Endothelial cell (in vitro differentiated cells): ENCODE results near the gene DCAF5. TPM values are rescaled to one million over a fixed set of nuclear protein-coding genes. Genes with fewer than 3 reads are reported as not detected.
"Not testable (repeated sequence)": the region's sequence is repeated elsewhere in the genome, so short reads cannot be mapped to it uniquely, and the experiment has no call there.

Experiments
- DNase-seq: peaks from one replicate; pipeline ENCODE4 v3.0.0; 2021; ENCODE audit warnings: low spot score
- H3K27ac Mint-ChIP-seq: one replicate; pipeline ENCODE4 v1.8.0; 2021; ENCODE audit warnings: mixed read lengths, inconsistent platforms; ENCODE audit not compliant: unreplicated experiment
- H3K27me3 Mint-ChIP-seq: one replicate; pipeline ENCODE4 v1.8.0; 2021; ENCODE audit warnings: mild to moderate bottlenecking, moderate library complexity, mixed read lengths, inconsistent platforms; ENCODE audit not compliant: unreplicated experiment
- H3K36me3 Mint-ChIP-seq: one replicate; pipeline ENCODE4 v1.8.0; 2021; ENCODE audit warnings: mild to moderate bottlenecking, low read depth, mixed read lengths, inconsistent platforms; ENCODE audit not compliant: unreplicated experiment
- H3K4me1 Mint-ChIP-seq: one replicate; pipeline ENCODE4 v1.8.0; 2021; ENCODE audit warnings: mild to moderate bottlenecking, mixed read lengths, inconsistent platforms; ENCODE audit not compliant: unreplicated experiment
- H3K4me3 Mint-ChIP-seq: one replicate; pipeline ENCODE4 v1.8.0; 2021; ENCODE audit warnings: mild to moderate bottlenecking, mixed read lengths, inconsistent platforms; ENCODE audit not compliant: unreplicated experiment
- H3K9me3 Mint-ChIP-seq: one replicate; pipeline ENCODE4 v1.8.0; 2021; ENCODE audit warnings: mixed read lengths, inconsistent platforms; ENCODE audit not compliant: unreplicated experiment
- total RNA-seq: library from RNA; stranded (reverse); fragmentation: NEBNext Ultra II Directional; extraction: Animal tissue kit (Norgen Biotek cat#: 25700); gene quantifications from one replicate; pipeline ENCODE4 v1.2.1, GENCODE V29; 2021; ENCODE audit not compliant: unreplicated experiment
- TF ChIP-seq, protein P1 (sequence below): fragments of 200-600 bp; sonication (generic); IDR thresholded peaks from one replicate; pipeline ENCODE4 v1.5.0; 2021; ENCODE audit warnings: antibody characterized with exemption; ENCODE audit not compliant: unreplicated experiment

The DCAF5 gene
- total RNA-seq, 1 donor from 2014 or later = 72.0 TPM

DNA sequence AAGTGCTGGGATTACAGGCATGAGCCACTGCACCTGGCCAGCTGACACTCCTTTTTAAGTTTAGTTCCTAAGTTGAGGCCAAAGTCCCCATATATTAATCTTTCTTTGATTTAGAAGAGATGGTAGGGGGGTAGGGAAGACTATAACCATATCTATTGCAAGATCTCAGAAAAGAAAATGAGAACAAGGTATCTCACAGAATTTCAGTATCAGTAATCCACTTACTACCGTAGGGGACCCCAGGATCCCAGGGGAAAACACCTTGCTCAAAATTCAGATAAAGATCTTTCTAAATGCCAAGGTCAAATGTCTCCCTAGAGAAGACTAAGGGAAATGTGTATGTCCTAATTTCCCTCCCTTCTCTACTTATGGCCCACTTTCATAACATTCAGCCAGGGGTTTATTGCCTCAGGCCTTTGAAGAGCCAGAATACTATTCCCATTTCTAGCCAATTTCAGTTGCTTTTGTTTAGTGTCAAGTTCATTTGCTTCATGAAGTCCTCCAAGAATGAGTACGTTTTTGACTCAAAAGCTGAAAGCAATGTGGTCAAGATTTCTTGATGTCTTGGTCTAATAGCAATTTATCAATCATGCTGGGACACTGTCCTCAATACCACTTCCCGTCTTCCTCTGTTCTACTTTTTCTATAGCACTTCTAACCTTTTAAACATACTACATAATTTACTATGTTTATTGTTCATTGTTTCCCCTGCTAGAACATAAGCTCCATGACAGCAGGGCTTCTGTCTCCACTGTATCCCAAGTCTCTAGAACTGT lies 86.3 kb downstream of the DCAF5 start:
- Mint-ChIP-seq H3K4me3 (no peak overlapping the region), H3K27ac (no peak overlapping the region), H3K4me1 (no peaks in the 10 kb centered on the region), H3K36me3 (peaks cover 5% of the 10 kb centered on the region), H3K27me3 (peaks cover 3% of the 10 kb centered on the region), H3K9me3 (no peaks in the 10 kb centered on the region)
- DNase-seq = no peak
- TF ChIP-seq, protein P1, sequence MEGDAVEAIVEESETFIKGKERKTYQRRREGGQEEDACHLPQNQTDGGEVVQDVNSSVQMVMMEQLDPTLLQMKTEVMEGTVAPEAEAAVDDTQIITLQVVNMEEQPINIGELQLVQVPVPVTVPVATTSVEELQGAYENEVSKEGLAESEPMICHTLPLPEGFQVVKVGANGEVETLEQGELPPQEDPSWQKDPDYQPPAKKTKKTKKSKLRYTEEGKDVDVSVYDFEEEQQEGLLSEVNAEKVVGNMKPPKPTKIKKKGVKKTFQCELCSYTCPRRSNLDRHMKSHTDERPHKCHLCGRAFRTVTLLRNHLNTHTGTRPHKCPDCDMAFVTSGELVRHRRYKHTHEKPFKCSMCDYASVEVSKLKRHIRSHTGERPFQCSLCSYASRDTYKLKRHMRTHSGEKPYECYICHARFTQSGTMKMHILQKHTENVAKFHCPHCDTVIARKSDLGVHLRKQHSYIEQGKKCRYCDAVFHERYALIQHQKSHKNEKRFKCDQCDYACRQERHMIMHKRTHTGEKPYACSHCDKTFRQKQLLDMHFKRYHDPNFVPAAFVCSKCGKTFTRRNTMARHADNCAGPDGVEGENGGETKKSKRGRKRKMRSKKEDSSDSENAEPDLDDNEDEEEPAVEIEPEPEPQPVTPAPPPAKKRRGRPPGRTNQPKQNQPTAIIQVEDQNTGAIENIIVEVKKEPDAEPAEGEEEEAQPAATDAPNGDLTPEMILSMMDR = no peak

DNA sequence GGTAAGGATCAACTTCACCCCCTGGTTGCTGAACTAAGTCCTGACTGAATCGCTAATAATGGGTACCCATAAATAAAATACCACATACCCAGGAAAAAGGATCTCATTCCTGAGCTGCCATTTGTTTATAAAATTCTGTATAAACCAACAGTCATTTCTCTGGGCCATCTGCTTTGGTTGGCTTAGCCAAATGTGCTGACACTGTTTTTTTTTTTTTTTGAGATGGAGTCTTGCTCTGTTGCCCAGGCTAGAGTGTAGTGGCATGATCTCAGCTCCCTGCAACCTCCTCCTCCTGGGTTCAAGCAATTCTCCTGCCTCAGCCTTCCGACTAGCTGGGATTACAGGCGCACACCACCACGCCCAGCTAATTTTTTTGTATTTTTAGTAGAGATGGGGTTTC lies 87.0 kb downstream of the DCAF5 start:
- H3K4me1 Mint-ChIP-seq, H3K4me3 Mint-ChIP-seq, H3K36me3 Mint-ChIP-seq, H3K27ac Mint-ChIP-seq, H3K9me3 Mint-ChIP-seq, DNase-seq, H3K27me3 Mint-ChIP-seq: not testable (repeated sequence)

DNA sequence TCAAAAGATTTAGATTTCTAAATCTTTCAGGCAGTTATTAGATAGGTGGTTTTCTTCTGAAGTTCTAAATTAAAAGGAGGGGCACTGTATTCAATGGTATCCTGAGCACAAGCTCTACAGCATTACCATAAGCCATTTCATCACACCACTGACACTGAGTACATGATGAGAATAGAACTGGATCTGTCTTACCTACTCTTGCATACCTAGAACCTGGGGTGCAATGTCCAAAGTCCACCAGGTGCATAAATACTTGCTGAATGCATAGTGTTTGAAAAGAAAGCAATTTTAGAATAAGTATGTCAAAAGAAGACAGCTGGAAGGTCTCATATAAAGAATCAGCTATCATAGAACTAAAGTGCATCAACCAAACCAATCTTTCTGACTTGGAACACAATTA lies 88.3 kb downstream of the DCAF5 start:
- Mint-ChIP-seq H3K4me3 (no peak overlapping the region), H3K27ac (no peak overlapping the region), H3K4me1 (no peaks in the 10 kb centered on the region), H3K27me3 (peaks cover 3% of the 10 kb centered on the region), H3K9me3 (no peaks in the 10 kb centered on the region), H3K36me3 (peaks cover 10% of the 10 kb centered on the region)
- DNase-seq = no peak
- TF ChIP-seq, protein P1 = no peak

DNA sequence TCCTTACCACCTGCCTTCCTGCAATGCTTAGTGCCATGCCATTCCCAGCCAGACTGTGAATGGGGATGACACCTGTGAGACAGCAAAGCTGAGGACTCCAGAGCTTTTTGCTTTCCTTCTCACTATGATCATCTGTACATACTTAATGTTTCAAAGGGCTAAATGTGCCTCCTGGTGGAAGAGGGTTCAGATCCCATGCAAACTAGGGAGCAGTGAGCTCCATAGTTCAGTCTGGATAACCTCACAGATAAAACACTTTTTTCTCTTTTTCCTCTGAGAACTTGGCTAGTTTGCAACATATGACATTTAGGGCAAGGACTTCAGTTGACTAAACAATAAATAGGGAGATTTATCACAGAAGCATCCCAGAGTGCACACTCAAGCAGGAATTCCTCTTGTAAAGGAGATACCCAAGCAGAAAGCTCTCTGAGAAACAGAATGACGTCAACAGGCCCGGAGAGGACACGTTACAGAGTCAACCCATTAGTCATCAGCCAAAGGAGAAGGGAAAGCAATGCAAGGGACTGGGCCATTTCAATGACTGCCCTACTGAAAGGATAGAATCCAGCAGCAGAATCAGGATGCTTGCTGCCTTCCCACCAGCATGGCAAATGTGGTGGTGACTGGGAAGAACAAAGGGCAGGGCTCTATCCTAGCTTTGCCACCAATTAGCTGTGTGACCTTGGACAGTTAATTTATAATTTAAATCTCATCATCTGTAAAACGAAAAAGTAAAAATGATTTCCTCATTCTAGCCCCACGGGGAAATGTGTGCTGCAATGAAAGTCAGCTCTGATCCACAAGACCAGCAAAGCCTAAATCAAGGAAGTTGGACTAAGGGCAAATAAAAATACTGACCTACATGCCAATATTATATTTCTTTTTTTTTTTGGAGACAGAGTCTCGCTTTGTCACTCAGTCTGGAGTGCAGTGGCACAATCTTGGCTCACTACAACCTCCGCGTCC lies 93.0 kb downstream of the DCAF5 start:
- H3K4me1 Mint-ChIP-seq = no peaks in the 10 kb centered on the region
- no peak overlapping the region for H3K27ac Mint-ChIP-seq
- no peak for DNase-seq

More for the DNA sequence above, 93.0 kb downstream of the DCAF5 start:
- TF ChIP-seq, protein P1 = no peak
- Mint-ChIP-seq H3K4me3 (peak overlapping the region; percentile 32), H3K9me3 (no peaks in the 10 kb centered on the region), H3K36me3 (peaks cover 26% of the 10 kb centered on the region), H3K27me3 (peaks cover 3% of the 10 kb centered on the region)
